SK-N-MC (cell line): ENCODE results near the gene SETD1B.

Source experiments
- EZH2 ChIP-seq: fragments of 200-600 bp; sonication (generic); IDR thresholded peaks from one replicate; pipeline ENCODE4 v1.6.1; 2017; ENCODE audit warnings: antibody characterized with exemption
- FOXP2 ChIP-seq: optimal IDR thresholded peaks from 2 replicates; pipeline ENCODE3; 2011; ENCODE audit warnings: mild to moderate bottlenecking, moderate library complexity; ENCODE audit not compliant: insufficient read depth; ENCODE audit errors: extremely low read length, control extremely low read depth

DNA sequence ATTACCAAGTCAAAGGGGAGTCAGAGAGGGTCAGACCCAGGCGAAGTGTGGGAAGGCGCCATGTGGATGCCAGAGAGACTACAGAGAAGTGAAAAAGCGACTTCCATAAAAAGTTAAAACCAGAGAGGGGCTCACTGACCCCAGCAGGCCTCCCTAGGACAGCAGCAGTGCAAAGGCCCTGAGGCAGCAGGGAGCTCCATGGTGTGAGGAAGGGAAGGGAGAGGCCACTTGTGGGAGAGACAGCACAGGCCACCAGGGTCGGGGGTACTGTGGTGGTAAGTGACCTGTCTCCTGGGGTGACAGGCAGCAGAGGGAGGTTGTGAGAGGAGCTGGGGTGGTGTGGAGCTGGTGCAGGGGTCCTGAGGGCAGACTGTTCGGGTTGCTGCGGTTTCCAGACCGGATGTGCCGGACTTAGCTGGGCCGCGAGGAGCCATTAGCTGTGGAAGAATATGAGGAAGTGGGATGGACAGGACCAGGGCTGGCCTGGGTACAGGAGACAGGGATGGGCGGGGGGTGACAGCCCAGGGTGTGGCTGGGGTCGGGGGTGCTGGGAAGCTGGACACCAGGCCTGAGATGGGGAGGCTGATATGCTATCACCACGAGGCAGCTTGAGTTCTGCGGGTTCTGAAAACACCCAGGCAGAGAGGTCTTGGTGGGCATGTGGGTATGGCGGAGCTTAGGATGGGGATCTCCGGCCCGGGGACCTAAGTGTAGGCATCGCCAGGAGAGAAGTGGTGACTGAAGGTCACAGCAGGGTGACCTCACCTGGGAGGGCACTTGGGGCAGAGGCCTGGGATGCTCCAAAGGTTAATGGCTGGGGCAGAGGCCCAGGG is 22.7 kb downstream of the SETD1B start:
- no peak for TF ChIP-seq FOXP2
- TF ChIP-seq EZH2, result no peak
